Erythroblast (primary cell): Measurements from ENCODE around the gene SYT1.

Source experiments
- GATA1 ChIP-seq: IDR thresholded peaks from 2 replicates; pipeline ENCODE4 v1.6.1; 2011; ENCODE audit warnings: low read depth, mild to moderate bottlenecking, control low read depth, low read length, moderate library complexity
- POLR2A ChIP-seq: IDR thresholded peaks from 2 replicates; pipeline ENCODE4 v1.6.1; 2011; ENCODE audit warnings: mild to moderate bottlenecking, low read length

DNA sequence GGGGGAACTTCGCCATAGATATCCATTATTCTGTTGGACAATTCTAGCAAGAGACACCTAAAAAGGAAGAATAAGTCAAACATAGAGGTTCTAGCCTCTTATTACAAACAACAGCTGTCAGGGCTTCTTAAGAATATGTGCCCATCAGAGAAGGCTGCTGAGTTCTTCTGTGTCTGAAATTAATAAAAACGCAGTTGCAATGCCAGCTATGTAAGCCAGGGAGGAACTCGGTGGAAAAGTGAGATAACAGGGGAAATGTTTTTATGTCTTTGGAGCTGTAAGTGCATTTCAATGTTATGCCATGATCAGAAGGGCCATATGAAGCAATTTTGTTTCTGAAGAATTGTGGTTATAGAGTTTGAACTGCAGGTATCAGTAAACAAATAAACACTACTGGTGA, 95.0 kb downstream of the SYT1 start:
- TF ChIP-seq POLR2A (no peak), GATA1 (no peak)
